Activated CD4-positive, alpha-beta T cell treated with anti-CD3 and anti-CD28 coated beads, Interleukin-2, Interleukin-6, amounts not matched to agents 100 ng/mL and 50 ng/mL, durations not matched to agents 16 hours and 8 hours (primary cell): ENCODE data around the gene RFX8.
"Not testable (repeated sequence)": the region's sequence is repeated elsewhere in the genome, so short reads cannot be mapped to it uniquely, and the experiment has no call there.

Source experiments
- DNase-seq: peaks from one replicate; pipeline ENCODE4 v3.0.0-alpha.2; 2020

RFX8 gene

GRCh38 chr2:101371636-101372035 is 103.3 kb downstream of the RFX8 start:
- DNase-seq: no peak

- no peak for DNase-seq
Observed at GRCh38 chr2:101369100-101369499, 105.8 kb downstream of the RFX8 start.

- DNase-seq: no peak
Observed at GRCh38 chr2:101368376-101368775, 106.5 kb downstream of the RFX8 start.

GRCh38 chr2:101367508-101367907 is 107.4 kb downstream of the RFX8 start:
- DNase-seq: no peak

- no peak for DNase-seq
Observed at GRCh38 chr2:101364878-101365277, 110.0 kb downstream of the RFX8 start.

GRCh38 chr2:101362777-101363176 is 112.1 kb downstream of the RFX8 start:
- DNase-seq: no peak

- no peak for DNase-seq
Observed at GRCh38 chr2:101362316-101362715, 112.6 kb downstream of the RFX8 start.

GRCh38 chr2:101361522-101361921 is 113.4 kb downstream of the RFX8 start:
- peak; percentile 49 for DNase-seq

- no peak for DNase-seq
Observed at GRCh38 chr2:101361121-101361520, 113.8 kb downstream of the RFX8 start.

- DNase-seq: no peak
Observed at GRCh38 chr2:101360232-101360631, 114.7 kb downstream of the RFX8 start.

GRCh38 chr2:101359410-101359954 is 115.4 kb downstream of the RFX8 start:
- no peak for DNase-seq

GRCh38 chr2:101357376-101357775 is 117.5 kb downstream of the RFX8 start:
- DNase-seq: no peak

GRCh38 chr2:101356521-101356920 is 118.4 kb downstream of the RFX8 start:
- no peak for DNase-seq

GRCh38 chr2:101356055-101356454 is 118.9 kb downstream of the RFX8 start:
- no peak for DNase-seq

- no peak for DNase-seq
Observed at GRCh38 chr2:101355401-101356054, 119.4 kb downstream of the RFX8 start.

- no peak for DNase-seq
Observed at GRCh38 chr2:101354420-101355311, 120.2 kb downstream of the RFX8 start.

- DNase-seq: not testable (repeated sequence)
Observed at GRCh38 chr2:101352631-101353030, 122.3 kb downstream of the RFX8 start.

GRCh38 chr2:101351207-101351606 is 123.7 kb downstream of the RFX8 start:
- no peak for DNase-seq

- DNase-seq: no peak
Observed at GRCh38 chr2:101349893-101350662, 124.8 kb downstream of the RFX8 start.

- no peak for DNase-seq
Observed at GRCh38 chr2:101348883-101349282, 126.0 kb downstream of the RFX8 start.
